Adrenal gland (tissue), 12 donors: ENCODE data around the gene DTX3L. TPM values are rescaled to one million over a fixed set of nuclear protein-coding genes. Genes with fewer than 3 reads are reported as not detected.

Experiments
- DNase-seq, 7 donors: peaks; one replicate each; pipeline ENCODE4 v3.0.0-alpha.2; 2019 to 2020
- H3K27ac ChIP-seq, 5 donors: fragments of 200-600 bp; sonication (generic) in 4 of 5; 1 replicate in 3 of 5; 2 replicates in 2 of 5; pipeline versions ENCODE4 v1.5.1 to v1.8.0; 2016 to 2020; ENCODE audit warnings: mild to moderate bottlenecking in 1 of 5
- H3K27me3 ChIP-seq: fragments of 200-600 bp; 2 replicates; pipeline ENCODE4 v1.8.0; 2021
- H3K36me3 ChIP-seq, 2 donors: fragments of 200-600 bp; replicated peaks in 1 of 2; 1 replicate in 1 of 2; 2 replicates in 1 of 2; pipeline versions ENCODE4 v1.5.1 to v1.8.0; 2018 to 2022
- H3K4me1 ChIP-seq, 2 donors: fragments of 200-600 bp; replicated peaks in 1 of 2; 1 replicate in 1 of 2; 2 replicates in 1 of 2; pipeline versions ENCODE4 v1.5.1 to v1.8.0; 2018 to 2021
- H3K4me3 ChIP-seq, 4 donors: fragments of 200-600 bp; sonication (generic) in 3 of 4; one replicate each; pipeline ENCODE4 v1.5.1; 2016 to 2018
- H3K9me3 ChIP-seq, 3 donors: fragments of 200-600 bp; sonication (generic) in 1 of 3; replicated peaks in 1 of 3; 1 replicate in 2 of 3; 2 replicates in 1 of 3; pipeline versions ENCODE4 v1.5.1 to v1.8.0; 2016 to 2021
- POLR2A ChIP-seq, 2 donors: fragments of 450-650 bp; IDR thresholded peaks; one replicate each; pipeline ENCODE4 v1.6.1; 2017; ENCODE audit warnings: antibody characterized with exemption in 2 of 2, mild to moderate bottlenecking in 2 of 2, moderate library complexity in 1 of 2
- WGBS, 4 donors: extraction: QIAGEN DNeasy Blood & Tissue Kit in 2 of 4; methylation state at CpG; one replicate each; pipeline versions ENCODE4 v1.1.5 to v1.1.7; 2013 to 2017; 5-methylcytosine and 5-hydroxymethylcytosine counted together
- intact Hi-C, 2 donors: fragments of 100-400 bp; cut with DNase I; formaldehyde crosslinking; loops; one replicate each; pipeline versions ENCODE4 v1.14.1 to v1.15.0; 2022 to 2023
- polyA plus RNA-seq, 3 donors: library from polyadenylated mRNA; stranded (reverse); fragments of 200-250 nt in 2 of 3; fragments of 350-450 nt in 1 of 3; fragmentation: Illumina TruSeq in 1 of 3; extraction: RNeasy Lipid Tissue Mini Kit (QIAGEN cat#74804) in 1 of 3; gene quantifications; one replicate each; pipeline ENCODE4 v1.2.3, GENCODE V29; 2013 to 2014
- total RNA-seq, 9 donors: library from RNA; depleted of rRNA in 4 of 9; stranded (reverse); fragments of >200 nt in 4 of 9; fragments of 120-200 nt in 1 of 9; fragmentation: NEBNext Ultra II Directional in 1 of 9; extraction: Animal tissue kit (Norgen Biotek cat#: 25700) in 1 of 9; gene quantifications; one replicate each; pipeline versions ENCODE4 v1.1.0 to v1.2.4, GENCODE V29; 2013 to 2023
- TF ChIP-seq, protein P1 (sequence below), 6 experiments: fragments of 450-650 bp in 4 of 6; fragments of 200-600 bp in 2 of 6; sonication (generic) in 1 of 6; IDR thresholded peaks; 1 replicate in 5 of 6; 2 replicates in 1 of 6; pipeline versions ENCODE4 v1.5.1 to v1.8.0; 2016 to 2021; ENCODE audit warnings: antibody characterized with exemption in 6 of 6, mild to moderate bottlenecking in 2 of 6, moderate library complexity in 1 of 6
- donor health status: healthy with polysubstance abuse.
- donor health status: Bipolar disorder and iron deficiency.
- donor health status: DM: yes; HTN: yes; CAD: no.
- donor health status: DM: no; HTN: no; CAD: no.
- donor health status: DM: no; HTN: no; CAD: no.
- donor health status: DM: yes; HTN: yes; CAD: no.

Gene DTX3L
- total and polyA plus RNA-seq, 12 donors, result 6.0 to 46.6 (median 27.7) TPM

DNA sequence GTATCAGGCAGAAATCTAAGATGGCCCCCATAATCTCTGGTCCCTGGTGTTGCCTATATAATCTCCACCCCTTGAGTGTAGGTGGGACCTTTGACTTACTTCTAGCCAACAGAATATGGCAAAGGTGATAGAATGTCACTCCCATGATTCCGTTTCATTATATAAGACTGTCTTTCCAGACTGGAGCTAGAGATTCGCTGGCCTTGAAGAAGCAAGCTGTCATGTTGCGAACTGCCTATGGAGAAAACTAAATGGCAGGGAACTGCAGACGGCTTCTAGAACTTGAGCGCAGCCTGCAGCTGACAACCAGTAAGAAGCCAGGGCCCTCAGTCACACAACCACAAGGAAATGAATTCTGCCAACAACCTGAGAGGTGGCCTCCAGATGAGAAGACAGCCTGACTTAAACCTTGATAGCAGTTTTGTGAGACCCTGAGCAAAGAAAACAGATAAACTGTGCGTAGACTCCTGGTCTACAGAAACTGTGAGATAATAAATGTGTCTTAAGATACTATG is 47.2 kb upstream of the DTX3L start:
- Histone ChIP-seq H3K9me3 (no peaks in the 10 kb centered on the region), H3K4me1 (peaks cover 6 to 20% of the 10 kb centered on the region in 2 donors), H3K4me3 (no peak overlapping the region), H3K27ac (no peak overlapping the region), H3K36me3 (no peaks in the 10 kb centered on the region), H3K27me3 (no peaks in the 10 kb centered on the region)
- no peak for TF ChIP-seq POLR2A (IDR thresholded peaks at IDR 0.05)
- TF ChIP-seq, protein P1, sequence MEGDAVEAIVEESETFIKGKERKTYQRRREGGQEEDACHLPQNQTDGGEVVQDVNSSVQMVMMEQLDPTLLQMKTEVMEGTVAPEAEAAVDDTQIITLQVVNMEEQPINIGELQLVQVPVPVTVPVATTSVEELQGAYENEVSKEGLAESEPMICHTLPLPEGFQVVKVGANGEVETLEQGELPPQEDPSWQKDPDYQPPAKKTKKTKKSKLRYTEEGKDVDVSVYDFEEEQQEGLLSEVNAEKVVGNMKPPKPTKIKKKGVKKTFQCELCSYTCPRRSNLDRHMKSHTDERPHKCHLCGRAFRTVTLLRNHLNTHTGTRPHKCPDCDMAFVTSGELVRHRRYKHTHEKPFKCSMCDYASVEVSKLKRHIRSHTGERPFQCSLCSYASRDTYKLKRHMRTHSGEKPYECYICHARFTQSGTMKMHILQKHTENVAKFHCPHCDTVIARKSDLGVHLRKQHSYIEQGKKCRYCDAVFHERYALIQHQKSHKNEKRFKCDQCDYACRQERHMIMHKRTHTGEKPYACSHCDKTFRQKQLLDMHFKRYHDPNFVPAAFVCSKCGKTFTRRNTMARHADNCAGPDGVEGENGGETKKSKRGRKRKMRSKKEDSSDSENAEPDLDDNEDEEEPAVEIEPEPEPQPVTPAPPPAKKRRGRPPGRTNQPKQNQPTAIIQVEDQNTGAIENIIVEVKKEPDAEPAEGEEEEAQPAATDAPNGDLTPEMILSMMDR (IDR thresholded peaks at IDR 0.05), result no peak
- 88 to 91% (median 90%) methylated on average over 6 of the region's 6 CpGs for WGBS, 4 donors
- no peak for DNase-seq
- intact Hi-C loops, result no loop called here

DNA sequence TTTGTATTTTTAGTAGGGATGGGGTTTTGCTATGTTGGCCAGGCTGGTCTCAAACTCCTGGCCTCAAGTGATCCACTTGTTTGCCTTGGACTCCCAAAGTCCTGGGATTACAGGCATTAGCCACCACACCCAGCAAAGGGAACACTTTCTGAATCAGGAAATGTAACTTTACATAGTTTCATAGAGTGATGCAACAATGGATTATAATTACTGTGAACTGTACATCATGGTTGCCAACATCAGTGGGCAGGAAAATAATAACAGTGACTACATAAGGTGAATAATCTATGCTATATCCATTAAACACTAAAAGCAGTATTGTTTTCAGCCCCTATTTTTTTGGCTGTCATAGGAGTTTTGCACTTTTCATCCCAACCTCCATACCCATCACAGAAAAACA is 44.4 kb upstream of the DTX3L start:
- intact Hi-C loops, result no loop called here
- H3K9me3 ChIP-seq, result no peaks in the 10 kb centered on the region
- no peak overlapping the region for H3K27ac ChIP-seq
- H3K36me3 ChIP-seq, result no peaks in the 10 kb centered on the region
- H3K4me1 ChIP-seq, result no peaks in the 10 kb centered on the region
- no peak overlapping the region for H3K4me3 ChIP-seq
- TF ChIP-seq, protein P1 (IDR thresholded peaks at IDR 0.05), result no peak
- TF ChIP-seq POLR2A (IDR thresholded peaks at IDR 0.05), result no peak
- no peak for DNase-seq
- no peaks in the 10 kb centered on the region for H3K27me3 ChIP-seq

DNA sequence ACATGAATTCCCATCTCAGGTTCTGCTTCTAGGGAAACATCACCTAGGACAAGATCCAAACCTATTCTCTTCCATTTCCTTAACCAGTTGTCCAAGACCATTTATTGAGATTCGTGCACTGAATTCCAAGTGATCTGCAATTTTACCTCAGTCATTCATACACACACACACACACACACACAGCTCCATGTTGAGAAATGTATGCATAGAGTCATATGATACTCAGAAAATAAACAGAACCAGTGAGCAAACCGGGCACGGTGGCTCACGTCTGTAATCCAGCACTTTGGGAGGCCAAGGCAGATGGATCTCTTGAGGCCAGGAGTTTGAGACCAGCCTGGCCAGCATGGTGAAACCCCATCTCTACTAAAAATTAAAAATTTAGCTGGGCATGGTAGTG is 43.3 kb upstream of the DTX3L start:
- no peak overlapping the region for H3K4me3 ChIP-seq
- intact Hi-C loops, result no loop called here

DNA sequence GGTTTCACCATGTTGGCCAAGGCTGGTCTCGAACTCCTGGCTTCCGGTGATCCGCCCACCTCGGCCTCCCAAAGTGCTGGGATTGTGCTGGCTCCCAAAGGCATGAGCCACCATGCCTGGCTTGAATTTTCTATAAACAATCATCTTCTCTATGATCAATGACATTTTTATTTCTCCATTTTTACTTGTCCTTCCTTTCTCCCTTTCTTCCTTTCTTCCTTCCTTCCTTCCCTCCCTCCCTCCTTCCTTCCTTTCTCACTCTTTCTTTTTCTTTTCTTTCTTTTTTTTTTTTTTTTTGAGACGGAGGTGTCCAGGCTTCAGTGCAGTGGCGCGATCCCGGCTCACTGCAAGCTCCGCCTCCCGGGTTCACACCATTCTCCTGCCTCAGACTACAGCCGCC is 40.8 kb upstream of the DTX3L start:
- H3K4me1 ChIP-seq, result no peaks in the 10 kb centered on the region
- H3K36me3 ChIP-seq, result peaks cover 0 to 13% of the 10 kb centered on the region in 2 donors
- H3K4me3 ChIP-seq, result no peak overlapping the region
- WGBS, 4 donors, result 94 to 97% (median 96%) methylated on average over 11 of the region's 11 CpGs
- H3K27me3 ChIP-seq, result no peaks in the 10 kb centered on the region
- H3K27ac ChIP-seq, result no peak overlapping the region
- H3K9me3 ChIP-seq, result no peaks in the 10 kb centered on the region
- intact Hi-C loops, result no loop called here
- TF ChIP-seq, protein P1 (IDR thresholded peaks at IDR 0.05), result no peak
- no peak for TF ChIP-seq POLR2A (IDR thresholded peaks at IDR 0.05)
- no peak for DNase-seq

More for the DNA sequence above, 43.3 kb upstream of the DTX3L start:
- no peak for TF ChIP-seq POLR2A (IDR thresholded peaks at IDR 0.05)
- Histone ChIP-seq H3K36me3 (no peaks in the 10 kb centered on the region), H3K27me3 (no peaks in the 10 kb centered on the region), H3K27ac (no peak overlapping the region), H3K4me1 (no peaks in the 10 kb centered on the region), H3K9me3 (no peaks in the 10 kb centered on the region)
- no peak for DNase-seq
- WGBS, 4 donors, result 86 to 93% (median 89%) methylated on average over 4 of the region's 4 CpGs

DNA sequence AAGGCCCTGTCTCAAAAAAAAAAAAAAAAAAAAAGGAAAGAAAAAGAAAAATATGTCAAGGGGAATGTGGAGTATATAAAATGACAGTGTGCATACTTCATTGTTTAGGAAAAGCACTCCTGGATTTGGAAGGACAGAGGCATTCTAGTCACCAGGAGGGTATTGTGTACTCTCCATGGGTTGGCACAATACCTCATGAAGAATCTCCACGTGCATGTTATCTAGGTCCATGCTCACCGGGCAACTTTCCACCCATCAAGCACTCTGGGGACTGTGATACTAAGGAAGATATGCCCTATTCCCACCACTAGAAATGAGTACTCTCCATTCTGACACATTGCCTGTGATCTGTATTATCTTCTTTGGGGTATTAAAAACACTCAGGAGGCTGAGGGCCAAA is 34.0 kb upstream of the DTX3L start:
- Histone ChIP-seq H3K27me3 (no peaks in the 10 kb centered on the region), H3K27ac (no peak overlapping the region), H3K4me1 (peaks cover 0 to 3% of the 10 kb centered on the region in 2 donors), H3K9me3 (no peaks in the 10 kb centered on the region), H3K4me3 (no peak overlapping the region), H3K36me3 (peaks cover 0 to 65% of the 10 kb centered on the region in 2 donors)
- intact Hi-C loops, result loop anchor here in 1 of 2 donors (10.0 kb wide), 1 partner anchor 75 kb away; no protein-coding TSS in a partner anchor
- no peak for DNase-seq
- TF ChIP-seq, protein P1 (IDR thresholded peaks at IDR 0.05), result no peak
- TF ChIP-seq POLR2A (IDR thresholded peaks at IDR 0.05), result no peak
- 82 to 92% (median 86%) methylated on average over 2 of the region's 2 CpGs for WGBS, 4 donors
